C1 segment of cervical spinal cord (tissue), 14 donors: ENCODE measurements around the gene NKG7.
"Not testable (repeated sequence)": the region's sequence is repeated elsewhere in the genome, so short reads cannot be mapped to it uniquely, and the experiment has no call there.

Experiments
- DNase-seq, 14 donors: peaks; one replicate each; lab custom pipeline; 2025; lab: John Stamatoyannopoulos, UW

Gene NKG7

GRCh38 chr19:51372649-51373504, at the start of gene NKG7:
NKG7 (minus strand) TSS chr19:51372654; CDS start chr19:51372535, 119 bp downstream.
- no peak for DNase-seq

- DNase-seq: peak in 11 of 14 donors; percentile 13 to 82 (median 40)
These were observed 49.6 kb upstream of the NKG7 start for GRCh38 chr19:51422053-51422448.

- DNase-seq: no peak
These were observed 49.0 kb upstream of the NKG7 start for GRCh38 chr19:51421229-51422052.

GRCh38 chr19:51420511-51420910, 48.1 kb upstream of the NKG7 start:
- not testable (repeated sequence) for DNase-seq

- no peak for DNase-seq
These were observed 46.3 kb upstream of the NKG7 start for GRCh38 chr19:51418707-51419106.

GRCh38 chr19:51417810-51418157, 45.3 kb upstream of the NKG7 start:
- DNase-seq: no peak

- DNase-seq: peak in 9 of 14 donors; percentile 4 to 53 (median 39)
These were observed 44.8 kb upstream of the NKG7 start, which contains the start of gene SIGLEC10 for GRCh38 chr19:51417107-51417809. SIGLEC10 (minus strand) TSS chr19:51417642; CDS start chr19:51417581, 61 bp downstream.

- DNase-seq: not testable (repeated sequence)
These were observed 44.0 kb upstream of the NKG7 start for GRCh38 chr19:51416422-51416821.

- DNase-seq: no peak
These were observed 42.7 kb upstream of the NKG7 start for GRCh38 chr19:51415187-51415586.

GRCh38 chr19:51410950-51411748, 38.7 kb upstream of the NKG7 start:
- no peak for DNase-seq

- peak in 1 of 14 donors; percentile 3 for DNase-seq
These were observed 35.2 kb upstream of the NKG7 start for GRCh38 chr19:51407511-51408131.

- DNase-seq: no peak
These were observed 29.7 kb upstream of the NKG7 start for GRCh38 chr19:51402117-51402516.

GRCh38 chr19:51399936-51400335, 27.5 kb upstream of the NKG7 start:
- DNase-seq: not testable (repeated sequence)

- no peak for DNase-seq
These were observed 26.8 kb upstream of the NKG7 start for GRCh38 chr19:51399231-51399630.

GRCh38 chr19:51398096-51398704, 25.7 kb upstream of the NKG7 start:
- DNase-seq: no peak

- not testable (repeated sequence) for DNase-seq
These were observed 25.0 kb upstream of the NKG7 start for GRCh38 chr19:51397453-51397852.

GRCh38 chr19:51396175-51396574, 23.7 kb upstream of the NKG7 start:
- no peak for DNase-seq

GRCh38 chr19:51394050-51394836, 21.8 kb upstream of the NKG7 start:
- DNase-seq: peak; percentile 12 to 96 (median 81)

GRCh38 chr19:51392701-51393100, 20.2 kb upstream of the NKG7 start:
- DNase-seq: no peak
